Testis (tissue), 3 donors: ENCODE data around the gene RABGAP1L. TPM values are rescaled to one million over a fixed set of nuclear protein-coding genes. Genes with fewer than 3 reads are reported as not detected.

Source experiments
- DNase-seq: peaks from one replicate; pipeline ENCODE4 v3.0.0-alpha.2; 2019
- H3K27ac ChIP-seq, 2 donors: fragments of 200-600 bp; sonication (generic); one replicate each; pipeline ENCODE4 v1.5.1; 2019
- H3K27me3 ChIP-seq: fragments of 200-600 bp; sonication (generic); one replicate; pipeline ENCODE4 v1.5.1; 2019
- H3K36me3 ChIP-seq: fragments of 200-600 bp; sonication (generic); one replicate; pipeline ENCODE4 v1.5.1; 2017; ENCODE audit warnings: low read depth; ENCODE audit errors: missing control alignments
- H3K4me1 ChIP-seq: fragments of 200-600 bp; sonication (generic); one replicate; pipeline ENCODE4 v1.5.1; 2019
- H3K4me3 ChIP-seq, 2 donors: fragments of 200-600 bp; sonication (generic); one replicate each; pipeline ENCODE4 v1.5.1; 2017 to 2019
- H3K9me3 ChIP-seq: fragments of 200-600 bp; sonication (generic); one replicate; pipeline ENCODE4 v1.5.1; 2017
- CTCF ChIP-seq, 3 experiments: fragments of 450-650 bp in 2 of 3; fragments of 200-600 bp in 1 of 3; sonication (generic) in 1 of 3; IDR thresholded peaks; one replicate each; pipeline ENCODE4 v1.5.1; 2016 to 2019; ENCODE audit warnings: antibody characterized with exemption in 3 of 3, mild to moderate bottlenecking in 2 of 3, moderate library complexity in 1 of 3
- POLR2A ChIP-seq: fragments of 450-650 bp; IDR thresholded peaks from one replicate; pipeline ENCODE4 v1.6.1; 2017; ENCODE audit warnings: antibody characterized with exemption, mild to moderate bottlenecking, moderate library complexity
- WGBS, 2 donors: methylation state at CpG; one replicate each; pipeline ENCODE4 v1.1.5; 2018; 5-methylcytosine and 5-hydroxymethylcytosine counted together
- intact Hi-C: fragments of 100-400 bp; cut with DNase I; formaldehyde crosslinking; loops from one replicate; pipeline ENCODE4 v1.15.1; 2023; ENCODE audit warnings: low total_unique reads
- polyA plus RNA-seq: library from polyadenylated mRNA; stranded (reverse); fragments of 350-450 nt; fragmentation: Illumina TruSeq; extraction: RNeasy Lipid Tissue Mini Kit (QIAGEN cat#74804); gene quantifications from one replicate; pipeline ENCODE4 v1.2.3, GENCODE V29; 2014; ENCODE audit warnings: low read depth, low replicate concordance; ENCODE audit not compliant: insufficient read depth
- total RNA-seq, 2 donors: library from RNA; depleted of rRNA; stranded (reverse); fragments of >200 nt; gene quantifications; one replicate each; pipeline ENCODE4 v1.2.3, GENCODE V29; 2016

Gene RABGAP1L
- total and polyA plus RNA-seq, 3 donors from 2014 or later: 40.5 to 53.1 (median 49.5) TPM

- peaks cover 3% of the 10 kb centered on the region for H3K4me1 ChIP-seq
- no peaks in the 10 kb centered on the region for H3K36me3 ChIP-seq
- no peak for DNase-seq
- no peaks in the 10 kb centered on the region for H3K27me3 ChIP-seq
- TF ChIP-seq CTCF (IDR thresholded peaks at IDR 0.05): no peak
- H3K27ac ChIP-seq: no peak overlapping the region
- no peak overlapping the region for H3K4me3 ChIP-seq
- WGBS, 2 donors: 89 to 97% methylated on average over 4 of the region's 4 CpGs
- intact Hi-C loops: no loop called here
- H3K9me3 ChIP-seq: no peaks in the 10 kb centered on the region
Observed at GRCh38 chr1:174222166-174222949, 63.0 kb downstream of the RABGAP1L start.

- Histone ChIP-seq H3K4me3 (no peak overlapping the region), H3K27me3 (no peaks in the 10 kb centered on the region), H3K36me3 (no peaks in the 10 kb centered on the region), H3K4me1 (no peaks in the 10 kb centered on the region), H3K9me3 (no peaks in the 10 kb centered on the region), H3K27ac (no peak overlapping the region)
- no peak for DNase-seq
- WGBS, 2 donors: 97% methylated on average over 1 of the region's 1 CpG
- TF ChIP-seq CTCF (IDR thresholded peaks at IDR 0.05) (no peak), POLR2A (no peak)
- intact Hi-C loops: no loop called here
Observed at GRCh38 chr1:174224641-174225040, 65.3 kb downstream of the RABGAP1L start.

GRCh38 chr1:174225499-174226204, 66.3 kb downstream of the RABGAP1L start:
- H3K9me3 ChIP-seq: no peaks in the 10 kb centered on the region
- no peaks in the 10 kb centered on the region for H3K4me1 ChIP-seq
- DNase-seq: no peak
- H3K4me3 ChIP-seq: no peak overlapping the region
- no peaks in the 10 kb centered on the region for H3K27me3 ChIP-seq
- no peak overlapping the region for H3K27ac ChIP-seq
- H3K36me3 ChIP-seq: no peaks in the 10 kb centered on the region
- intact Hi-C loops: no loop called here
- 96 to 98% methylated on average over 5 of the region's 5 CpGs for WGBS, 2 donors
- no peak for TF ChIP-seq POLR2A
- no peak for TF ChIP-seq CTCF (IDR thresholded peaks at IDR 0.05)

DNA sequence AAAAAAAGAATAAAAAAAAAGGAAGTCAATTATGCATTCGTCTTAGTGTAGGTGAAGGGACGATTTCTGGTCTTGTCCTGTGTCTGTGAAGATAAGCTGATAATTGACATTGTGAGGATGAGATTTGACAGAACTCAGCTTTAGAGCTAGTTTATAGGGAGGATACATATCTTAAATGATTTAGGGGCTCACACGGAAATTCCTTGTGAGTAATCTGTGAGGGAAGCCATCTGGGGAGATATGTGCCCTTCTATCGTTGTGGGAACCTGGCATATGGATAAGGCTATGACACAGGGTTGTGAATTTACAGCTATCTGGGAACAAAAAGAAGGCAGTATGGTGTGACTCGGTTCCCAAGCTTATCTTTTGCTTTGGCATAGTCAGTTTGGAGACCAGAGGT, 71.1 kb downstream of the RABGAP1L start:
- no peaks in the 10 kb centered on the region for H3K27me3 ChIP-seq
- H3K27ac ChIP-seq: no peak overlapping the region
- DNase-seq: no peak
- H3K4me3 ChIP-seq: no peak overlapping the region
- no peaks in the 10 kb centered on the region for H3K9me3 ChIP-seq
- H3K4me1 ChIP-seq: no peaks in the 10 kb centered on the region
- TF ChIP-seq CTCF (IDR thresholded peaks at IDR 0.05) (no peak), POLR2A (no peak)
- H3K36me3 ChIP-seq: no peaks in the 10 kb centered on the region
- WGBS, 2 donors: 59 to 66% methylated on average over 5 of the region's 5 CpGs
- intact Hi-C loops: no loop called here
